HEK293 (cell line): ENCODE data around the gene TMEM208.

Experiments used
- CTCF ChIA-PET: fragments of 350-600 bp; formaldehyde crosslinking; extraction: SDS; loops from one replicate; lab custom pipeline; 2021; ENCODE audit warnings: antibody characterized with exemption; lab: Yijun Ruan, JAX
- POLR2A ChIA-PET: fragments of 300-600 bp; formaldehyde crosslinking; extraction: SDS; loops from one replicate; lab custom pipeline; 2020; ENCODE audit warnings: antibody characterized with exemption, inconsistent platforms; lab: Yijun Ruan, JAX
- H3K27ac ChIP-seq: fragments of 200-500 bp; sonication (Bioruptor generic); 2 replicates; pipeline ENCODE4 v1.5.1; 2014; ENCODE audit warnings: low read depth, low read length, control low read depth, inconsistent platforms; ENCODE audit errors: extremely low read depth
- H3K36me3 ChIP-seq, 2 experiments: fragments of 200-500 bp in 1 of 2; sonication (Bioruptor generic) in 1 of 2; 1 replicate in 1 of 2; 2 replicates in 1 of 2; pipeline ENCODE4 v1.5.1; 2014 to 2017; ENCODE audit warnings: inconsistent platforms in 2 of 2, low read length in 2 of 2; ENCODE audit not compliant: control insufficient read depth in 2 of 2, insufficient read depth in 1 of 2
- H3K4me1 ChIP-seq: fragments of 200-500 bp; sonication (Bioruptor generic); 2 replicates; pipeline ENCODE4 v1.5.1; 2014; ENCODE audit warnings: mild to moderate bottlenecking, low read length, inconsistent platforms; ENCODE audit not compliant: control insufficient read depth, insufficient read depth
- H3K4me3 ChIP-seq: 2 replicates; pipeline ENCODE4 v1.5.1; 2011; ENCODE audit warnings: low read depth, mild to moderate bottlenecking, control low read depth, low read length, moderate library complexity
- H3K9me3 ChIP-seq: fragments of 200-500 bp; sonication (Bioruptor generic); 2 replicates; pipeline ENCODE4 v1.5.1; 2014; ENCODE audit warnings: low read depth, low read length, inconsistent platforms; ENCODE audit not compliant: control insufficient read depth, insufficient read depth
- BCL11A ChIP-seq: fragments of 450-650 bp; formaldehyde crosslinking; IDR thresholded peaks from 2 replicates; pipeline ENCODE4 v1.5.1; 2016; ENCODE audit warnings: low read depth, missing biosample characterization, missing genetic modification characterization
- KLF10 ChIP-seq: fragments of 450-650 bp; IDR thresholded peaks from 2 replicates; pipeline ENCODE4 v1.5.1; 2018; ENCODE audit warnings: missing biosample characterization, mild to moderate bottlenecking, missing genetic modification characterization
- YY1 ChIP-seq: fragments of 450-650 bp; formaldehyde crosslinking; IDR thresholded peaks from 2 replicates; pipeline ENCODE4 v1.5.1; 2018; ENCODE audit warnings: missing biosample characterization, missing genetic modification characterization
- YY2 ChIP-seq: fragments of 450-650 bp; formaldehyde crosslinking; IDR thresholded peaks from 2 replicates; pipeline ENCODE4 v1.5.1; 2016; ENCODE audit warnings: missing biosample characterization, missing genetic modification characterization
- ZBTB48 ChIP-seq: fragments of 450-650 bp; formaldehyde crosslinking; IDR thresholded peaks from 2 replicates; pipeline ENCODE4 v1.5.1; 2016; ENCODE audit warnings: missing biosample characterization, missing genetic modification characterization
- ZIC2 ChIP-seq: fragments of 450-650 bp; formaldehyde crosslinking; IDR thresholded peaks from 2 replicates; pipeline ENCODE4 v1.5.1; 2016; ENCODE audit warnings: missing biosample characterization, missing genetic modification characterization
- ZNF10 ChIP-seq: fragments of 450-650 bp; formaldehyde crosslinking; IDR thresholded peaks from 2 replicates; pipeline ENCODE4 v1.5.1; 2017; ENCODE audit warnings: missing biosample characterization, missing genetic modification characterization
- ZNF211 ChIP-seq: fragments of 450-650 bp; formaldehyde crosslinking; IDR thresholded peaks from 2 replicates; pipeline ENCODE4 v1.5.1; 2016; ENCODE audit warnings: low read depth, missing biosample characterization, missing genetic modification characterization
- ZNF24 ChIP-seq: fragments of 450-650 bp; formaldehyde crosslinking; IDR thresholded peaks from 2 replicates; pipeline ENCODE4 v1.5.1; 2016; ENCODE audit warnings: missing biosample characterization, missing genetic modification characterization
- ZNF266 ChIP-seq: fragments of 450-650 bp; formaldehyde crosslinking; IDR thresholded peaks from 2 replicates; pipeline ENCODE4 v1.5.1; 2016; ENCODE audit warnings: missing biosample characterization, missing genetic modification characterization, low read depth
- ZNF274 ChIP-seq, 2 experiments: fragments of 200-500 bp in 1 of 2; fragments of 450-650 bp in 1 of 2; sonication (Bioruptor generic) in 1 of 2; formaldehyde crosslinking in 1 of 2; IDR thresholded peaks; 2 replicates each; pipeline versions ENCODE4 v1.5.1 to v1.6.1; 2014 to 2016; ENCODE audit warnings: borderline replicate concordance in 1 of 2, inconsistent platforms in 1 of 2, low read length in 1 of 2, missing biosample characterization in 1 of 2, missing genetic modification characterization in 1 of 2
- ZNF596 ChIP-seq: fragments of 450-650 bp; IDR thresholded peaks from 2 replicates; pipeline ENCODE4 v1.5.0; 2018; ENCODE audit warnings: missing biosample characterization, mild to moderate bottlenecking, missing genetic modification characterization, moderate library complexity
- ZNF777 ChIP-seq: fragments of 450-650 bp; formaldehyde crosslinking; IDR thresholded peaks from 2 replicates; pipeline ENCODE4 v1.5.1; 2017; ENCODE audit warnings: missing biosample characterization, missing genetic modification characterization, borderline replicate concordance
- TF ChIP-seq, protein P1 (sequence below): fragments of 450-650 bp; formaldehyde crosslinking; optimal IDR thresholded peaks from 2 replicates; pipeline ENCODE3; 2016; ENCODE audit warnings: missing biosample characterization, mild to moderate bottlenecking, missing genetic modification characterization
- TF ChIP-seq, protein P2 (sequence below): fragments of 450-650 bp; formaldehyde crosslinking; IDR thresholded peaks from 2 replicates; pipeline ENCODE4 v1.5.1; 2016; ENCODE audit warnings: missing biosample characterization, missing genetic modification characterization
- TF ChIP-seq, protein P3 (sequence below): fragments of 450-650 bp; formaldehyde crosslinking; IDR thresholded peaks from 2 replicates; pipeline ENCODE4 v1.5.0; 2017; ENCODE audit warnings: missing biosample characterization, missing genetic modification characterization, borderline replicate concordance

Gene TMEM208

DNA sequence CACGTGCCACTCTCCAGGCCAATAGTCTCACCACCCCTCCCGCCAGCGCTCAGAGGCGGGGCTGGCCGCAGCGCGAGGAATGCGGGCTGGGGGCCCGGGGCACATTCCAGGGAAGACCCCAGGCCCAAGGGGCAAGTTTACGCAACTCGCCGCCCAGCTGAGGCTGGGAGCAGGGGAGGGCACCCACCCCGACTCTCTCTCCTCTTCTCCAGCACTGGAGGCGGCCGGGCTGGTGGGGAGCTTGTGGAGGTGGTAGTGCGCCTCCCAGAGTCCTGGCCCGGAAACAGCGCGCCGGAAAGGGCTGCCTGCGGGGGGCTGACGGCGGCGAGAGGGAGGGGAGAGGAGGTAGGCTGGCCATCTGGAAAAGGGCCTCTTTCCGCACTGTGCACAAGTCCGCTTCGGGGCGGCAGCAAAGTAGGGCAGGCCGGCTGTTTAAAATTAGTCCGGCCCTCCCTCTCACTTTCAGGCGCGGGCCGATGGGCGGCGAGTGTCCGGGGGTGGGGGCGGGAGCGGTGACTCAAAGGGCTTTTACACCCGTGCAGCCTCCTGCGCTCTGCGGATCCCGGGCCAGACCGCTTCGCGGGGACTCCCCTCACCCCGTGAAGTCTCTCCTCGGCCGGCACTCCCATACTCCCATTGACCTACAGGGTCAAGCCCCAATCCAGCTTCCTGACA is 19.3 kb downstream of the TMEM208 start (continued):
- TF ChIP-seq ZNF596: no peak
- no peak; the same call in 1 of the 2 replicates for TF ChIP-seq KLF10 (tag by site-specific recombination)
- TF ChIP-seq ZBTB48 (tag by site-specific recombination): no peak
- no peak for TF ChIP-seq ZNF211 (tag by site-specific recombination)
- TF ChIP-seq, protein P1, sequence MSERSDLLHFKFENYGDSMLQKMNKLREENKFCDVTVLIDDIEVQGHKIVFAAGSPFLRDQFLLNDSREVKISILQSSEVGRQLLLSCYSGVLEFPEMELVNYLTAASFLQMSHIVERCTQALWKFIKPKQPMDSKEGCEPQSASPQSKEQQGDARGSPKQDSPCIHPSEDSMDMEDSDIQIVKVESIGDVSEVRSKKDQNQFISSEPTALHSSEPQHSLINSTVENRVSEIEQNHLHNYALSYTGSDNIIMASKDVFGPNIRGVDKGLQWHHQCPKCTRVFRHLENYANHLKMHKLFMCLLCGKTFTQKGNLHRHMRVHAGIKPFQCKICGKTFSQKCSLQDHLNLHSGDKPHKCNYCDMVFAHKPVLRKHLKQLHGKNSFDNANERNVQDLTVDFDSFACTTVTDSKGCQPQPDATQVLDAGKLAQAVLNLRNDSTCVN (tag by site-specific recombination): peak; percentile 44
- no peak for TF ChIP-seq ZNF274 (IDR thresholded peaks at IDR 0.05; ENCODE audit: low read length)
- TF ChIP-seq ZNF274 (tag by site-specific recombination; IDR thresholded peaks at IDR 0.05; ENCODE audit: borderline replicate concordance): no peak
- no peak for TF ChIP-seq ZNF266 (tag by site-specific recombination)
- TF ChIP-seq ZIC2 (tag by site-specific recombination): peak; percentile 74
- TF ChIP-seq ZNF24 (tag by site-specific recombination): no peak

DNA sequence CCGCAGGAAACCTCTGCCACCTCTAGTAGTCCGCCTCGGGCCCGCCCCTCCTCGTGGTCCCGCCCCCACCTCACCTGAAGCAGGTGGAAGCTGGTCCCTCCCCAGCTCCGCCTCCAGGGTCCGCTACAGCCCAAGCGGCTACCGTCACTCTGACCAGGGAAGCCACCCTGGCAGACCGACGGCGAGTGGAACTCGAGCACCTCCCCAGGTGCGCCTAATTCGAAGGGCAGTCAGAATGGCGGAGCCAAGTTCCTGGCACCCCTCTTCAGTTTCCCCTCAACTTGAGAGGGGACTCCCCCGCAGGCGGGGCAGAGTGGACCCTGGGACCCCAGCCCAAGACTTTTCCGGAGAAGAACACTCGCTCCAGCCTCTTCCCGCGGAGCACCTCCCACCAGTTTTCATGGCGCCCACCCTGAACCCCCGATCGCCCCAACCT is 19.8 kb downstream of the TMEM208 start:
- TF ChIP-seq, protein P2, sequence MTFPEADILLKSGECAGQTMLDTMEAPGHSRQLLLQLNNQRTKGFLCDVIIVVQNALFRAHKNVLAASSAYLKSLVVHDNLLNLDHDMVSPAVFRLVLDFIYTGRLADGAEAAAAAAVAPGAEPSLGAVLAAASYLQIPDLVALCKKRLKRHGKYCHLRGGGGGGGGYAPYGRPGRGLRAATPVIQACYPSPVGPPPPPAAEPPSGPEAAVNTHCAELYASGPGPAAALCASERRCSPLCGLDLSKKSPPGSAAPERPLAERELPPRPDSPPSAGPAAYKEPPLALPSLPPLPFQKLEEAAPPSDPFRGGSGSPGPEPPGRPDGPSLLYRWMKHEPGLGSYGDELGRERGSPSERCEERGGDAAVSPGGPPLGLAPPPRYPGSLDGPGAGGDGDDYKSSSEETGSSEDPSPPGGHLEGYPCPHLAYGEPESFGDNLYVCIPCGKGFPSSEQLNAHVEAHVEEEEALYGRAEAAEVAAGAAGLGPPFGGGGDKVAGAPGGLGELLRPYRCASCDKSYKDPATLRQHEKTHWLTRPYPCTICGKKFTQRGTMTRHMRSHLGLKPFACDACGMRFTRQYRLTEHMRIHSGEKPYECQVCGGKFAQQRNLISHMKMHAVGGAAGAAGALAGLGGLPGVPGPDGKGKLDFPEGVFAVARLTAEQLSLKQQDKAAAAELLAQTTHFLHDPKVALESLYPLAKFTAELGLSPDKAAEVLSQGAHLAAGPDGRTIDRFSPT (tag by site-specific recombination): no peak; the same call in 1 of the 2 replicates
- no peak for TF ChIP-seq YY1 (tag by site-specific recombination)
- TF ChIP-seq, protein P3, sequence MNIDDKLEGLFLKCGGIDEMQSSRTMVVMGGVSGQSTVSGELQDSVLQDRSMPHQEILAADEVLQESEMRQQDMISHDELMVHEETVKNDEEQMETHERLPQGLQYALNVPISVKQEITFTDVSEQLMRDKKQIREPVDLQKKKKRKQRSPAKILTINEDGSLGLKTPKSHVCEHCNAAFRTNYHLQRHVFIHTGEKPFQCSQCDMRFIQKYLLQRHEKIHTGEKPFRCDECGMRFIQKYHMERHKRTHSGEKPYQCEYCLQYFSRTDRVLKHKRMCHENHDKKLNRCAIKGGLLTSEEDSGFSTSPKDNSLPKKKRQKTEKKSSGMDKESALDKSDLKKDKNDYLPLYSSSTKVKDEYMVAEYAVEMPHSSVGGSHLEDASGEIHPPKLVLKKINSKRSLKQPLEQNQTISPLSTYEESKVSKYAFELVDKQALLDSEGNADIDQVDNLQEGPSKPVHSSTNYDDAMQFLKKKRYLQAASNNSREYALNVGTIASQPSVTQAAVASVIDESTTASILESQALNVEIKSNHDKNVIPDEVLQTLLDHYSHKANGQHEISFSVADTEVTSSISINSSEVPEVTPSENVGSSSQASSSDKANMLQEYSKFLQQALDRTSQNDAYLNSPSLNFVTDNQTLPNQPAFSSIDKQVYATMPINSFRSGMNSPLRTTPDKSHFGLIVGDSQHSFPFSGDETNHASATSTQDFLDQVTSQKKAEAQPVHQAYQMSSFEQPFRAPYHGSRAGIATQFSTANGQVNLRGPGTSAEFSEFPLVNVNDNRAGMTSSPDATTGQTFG (tag by site-specific recombination): no peak
- TF ChIP-seq ZNF10: 0 out of 2 replicates have a peak, but pooled peaks have one; percentile 9
- peak; percentile 92; the same call in 1 of the 2 replicates for TF ChIP-seq BCL11A
- peak; percentile 57; the same call in 1 of the 2 replicates for TF ChIP-seq YY2
- TF ChIP-seq ZNF777 (tag by site-specific recombination): peak; percentile 71; the same call in 1 of the 2 replicates
- POLR2A ChIA-PET: interaction anchor here (0.6 to 7.4 kb wide), 11 partner anchors 10 to 286 kb away, joined by 3 to 109 read pairs (median 4); partner anchors contain the start of genes ATP6V0D1, EXOC3L1, LRRC36 and TMEM208
- H3K36me3 ChIP-seq: peaks cover 0 to 7% of the 10 kb centered on the region in 2 experiments; a peak in 1 of 3 replicates
- H3K9me3 ChIP-seq: no peaks in the 10 kb centered on the region
- H3K4me1 ChIP-seq: peaks cover 9% of the 10 kb centered on the region
- peak overlapping the region; percentile 69 for H3K4me3 ChIP-seq
- peak overlapping the region; percentile 75; the same call in 1 of the 2 replicates for H3K27ac ChIP-seq
- CTCF ChIA-PET: interaction anchor here (0.6 to 2.3 kb wide), 10 partner anchors 12 to 216 kb away, joined by 3 to 7 read pairs (median 4); partner anchors contain the start of genes KCTD19, LRRC36, TMEM208 and TPPP3
